ENCODE results near the gene OR13J1.
"Not testable (repeated sequence)": the region's sequence is repeated elsewhere in the genome, so short reads cannot be mapped to it uniquely, and the experiment has no call there.

The OR13J1 gene

GRCh38 chr9:35870351-35870923, at the start of gene OR13J1:
TSS of gene OR13J1 (minus strand) at chr9:35870401. CDS start at chr9:35870401, 0 bp downstream.
- no peak for DNase-seq

DNA sequence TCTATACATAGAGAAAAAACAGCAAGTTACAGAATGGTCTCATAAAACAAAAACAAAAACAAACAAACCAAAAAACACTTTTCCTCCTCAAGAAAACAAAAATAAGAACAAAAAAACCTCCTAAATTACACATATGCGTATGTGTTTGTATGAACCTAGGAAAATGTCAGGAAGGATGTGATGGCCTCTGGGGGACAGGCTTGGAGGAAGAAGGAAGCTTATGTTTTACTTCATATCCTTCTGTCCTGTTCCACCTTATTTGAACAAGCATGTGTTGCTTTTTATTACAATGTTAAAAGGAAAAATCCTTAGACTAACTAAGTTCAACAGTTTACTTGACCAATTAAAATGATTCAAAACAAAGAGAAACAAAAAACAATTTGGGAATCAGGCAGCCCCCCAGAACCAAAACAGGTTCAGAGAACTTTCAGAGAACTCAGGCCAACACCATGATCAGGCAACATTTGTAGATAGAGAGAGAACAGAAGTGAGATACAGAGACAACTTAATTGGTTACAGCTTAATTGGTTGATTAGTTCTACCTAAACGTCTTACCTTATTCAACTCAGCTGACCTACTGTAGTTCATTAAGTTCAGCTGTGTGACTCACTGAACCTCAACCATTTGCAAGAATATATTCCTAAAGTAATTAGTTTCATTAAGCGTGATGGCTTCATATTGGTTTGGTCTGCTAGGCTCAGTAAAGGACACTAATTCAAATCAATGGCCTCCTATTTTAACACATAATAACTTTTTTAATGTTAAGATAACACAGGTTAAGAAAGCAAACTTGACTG, 49.2 kb upstream of the OR13J1 start:
- DNase-seq: no peak

DNA sequence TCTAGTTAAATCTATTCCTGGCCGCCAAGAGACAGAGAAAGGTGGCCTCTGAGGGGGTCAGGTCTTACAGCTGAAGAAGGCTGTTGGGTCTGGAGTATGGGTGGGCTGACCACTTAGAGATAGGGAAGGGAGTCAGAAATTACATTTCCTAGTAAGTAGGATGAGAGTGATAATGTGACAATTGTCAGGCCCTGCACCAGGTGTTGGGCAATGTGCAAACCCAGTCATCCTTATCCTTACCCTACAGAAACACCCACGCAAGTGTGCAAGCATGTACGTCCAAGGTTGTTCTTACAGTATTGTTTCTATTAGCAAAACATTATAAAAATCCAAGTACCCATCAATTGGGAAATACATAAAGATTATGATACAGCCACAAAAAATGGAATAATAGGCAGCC, 48.6 kb upstream of the OR13J1 start:
- DNase-seq: no peak

- no peak for DNase-seq
Observed at GRCh38 chr9:35917261-35917660, 47.1 kb upstream of the OR13J1 start.

DNA sequence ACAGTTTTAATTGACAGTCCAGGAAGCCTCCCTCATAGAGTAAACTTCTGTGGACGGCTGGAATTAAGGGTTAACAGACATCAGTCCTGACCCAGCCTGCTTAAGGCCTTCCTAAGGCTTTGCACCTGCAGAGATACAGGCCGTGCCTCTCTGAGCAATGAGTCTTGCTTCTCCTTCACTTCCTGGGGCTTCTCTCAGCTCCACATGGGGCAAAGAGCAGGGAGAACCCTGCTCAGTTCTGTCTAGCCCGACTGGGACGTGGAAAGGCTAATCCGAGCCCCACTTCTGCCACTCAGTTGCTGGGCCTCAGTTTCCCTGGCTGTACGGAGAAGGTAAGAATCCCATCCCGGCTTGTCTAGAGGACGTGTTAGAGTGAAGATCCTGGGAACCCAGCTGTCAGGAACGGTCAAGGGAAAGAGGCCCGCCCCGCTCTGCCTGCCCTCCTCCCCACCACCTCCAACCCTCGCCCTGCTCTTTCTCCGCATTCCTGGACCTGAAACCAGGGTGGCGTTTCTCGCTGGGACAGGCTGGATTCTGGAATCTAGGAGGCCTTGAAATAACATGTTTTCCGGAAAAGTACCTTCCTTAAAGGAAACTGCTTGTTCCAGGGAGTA, 45.6 kb upstream of the OR13J1 start:
- DNase-seq: no peak

DNA sequence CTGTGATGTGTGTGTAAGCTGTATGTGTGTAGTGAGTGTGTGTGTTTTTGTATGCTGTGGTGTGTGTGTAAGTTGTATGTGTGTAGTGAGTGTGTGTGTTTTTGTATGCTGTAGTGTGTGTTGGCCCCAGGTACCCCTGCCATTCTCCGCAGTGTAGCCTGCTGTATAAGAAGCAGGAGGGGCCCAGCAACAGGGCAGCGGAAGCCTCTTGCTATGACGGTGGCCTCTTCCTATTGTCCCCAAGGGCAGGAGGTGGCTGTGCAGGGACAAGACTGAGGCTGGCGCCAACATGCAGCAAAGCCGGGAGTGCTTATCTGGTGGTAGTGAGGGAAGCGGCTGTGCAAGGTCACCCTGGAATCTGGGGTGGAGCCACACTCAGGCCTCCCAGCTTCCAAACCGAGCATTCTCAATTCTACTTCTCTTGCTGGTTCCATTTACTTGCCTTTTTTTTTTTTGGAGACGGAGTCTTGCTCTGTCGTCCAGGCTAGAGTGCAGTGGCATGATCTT, 44.2 kb upstream of the OR13J1 start:
- no peak for DNase-seq

DNA sequence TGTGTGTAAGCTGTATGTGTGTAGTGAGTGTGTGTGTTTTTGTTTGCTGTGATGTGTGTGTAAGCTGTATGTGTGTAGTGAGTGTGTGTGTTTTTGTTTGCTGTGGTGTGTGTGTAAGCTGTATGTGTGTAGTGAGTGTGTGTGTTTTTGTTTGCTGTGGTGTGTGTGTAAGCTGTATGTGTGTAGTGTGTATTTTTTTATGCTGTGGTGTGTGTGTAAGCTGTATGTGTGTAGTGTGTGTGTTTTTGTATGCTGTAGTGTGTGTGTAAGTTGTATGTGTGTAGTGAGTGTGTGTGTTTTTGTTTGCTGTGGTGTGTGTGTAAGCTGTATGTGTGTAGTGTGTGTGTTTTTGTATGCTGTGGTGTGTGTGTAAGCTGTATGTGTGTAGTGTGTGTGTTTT, 43.2 kb upstream of the OR13J1 start:
- DNase-seq: not testable (repeated sequence)

- no peak for DNase-seq
Observed at GRCh38 chr9:35912791-35913400, 42.7 kb upstream of the OR13J1 start.

- DNase-seq: no peak
Observed at GRCh38 chr9:35911690-35912089, 41.5 kb upstream of the OR13J1 start.

- DNase-seq: peak; percentile 22
Observed at GRCh38 chr9:35910613-35911359, 40.6 kb upstream of the OR13J1 start.

DNA sequence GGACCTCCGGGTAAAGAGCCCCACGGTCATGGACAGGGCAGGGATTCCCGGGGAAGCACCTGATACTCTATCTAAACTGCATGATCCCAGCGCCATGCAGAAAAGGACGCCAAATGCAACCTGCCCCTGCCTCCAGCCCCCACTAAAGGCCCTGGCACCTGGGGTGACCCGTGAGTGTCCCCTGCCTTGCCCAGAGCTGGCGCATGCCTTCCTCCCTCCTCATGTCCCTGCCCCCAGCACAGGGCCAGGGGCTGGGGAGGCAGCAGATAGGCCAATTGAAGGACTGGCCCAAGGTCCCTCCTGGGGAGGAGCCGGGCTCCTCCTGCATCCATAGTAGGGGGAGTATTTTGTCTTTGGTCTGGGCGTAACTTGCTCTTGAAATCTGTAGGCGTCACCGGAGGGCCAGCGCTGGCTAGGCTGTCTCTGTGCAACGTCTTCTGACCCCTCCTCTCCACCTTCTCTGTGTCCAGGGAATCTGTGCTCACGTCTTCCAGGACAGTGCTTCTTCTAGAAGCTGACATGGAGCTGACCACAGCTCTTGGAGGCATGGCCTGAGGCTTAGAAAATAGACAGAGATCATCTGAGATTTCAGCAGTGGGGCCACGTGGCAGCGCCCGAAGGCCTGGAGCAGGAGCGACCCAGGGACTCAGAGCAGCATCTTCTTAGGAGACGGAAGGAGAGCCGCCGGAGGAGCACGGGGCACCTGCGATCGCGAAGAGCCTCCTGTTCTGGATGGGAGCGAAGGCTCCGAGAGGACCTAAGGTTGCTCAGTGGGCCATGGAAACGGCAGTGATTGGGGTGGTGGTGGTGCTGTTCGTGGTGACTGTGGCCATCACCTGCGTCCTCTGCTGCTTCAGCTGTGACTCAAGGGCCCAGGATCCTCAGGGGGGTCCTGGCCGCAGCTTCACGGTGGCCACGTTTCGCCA, 39.7 kb upstream of the OR13J1 start:
- no peak for DNase-seq

GRCh38 chr9:35909274-35909673, 39.1 kb upstream of the OR13J1 start, which contains the start of gene SPAAR:
TSS of gene SPAAR (plus strand) at chr9:35909490. CDS start at chr9:35910464, 974 bp downstream.
- no peak for DNase-seq

DNA sequence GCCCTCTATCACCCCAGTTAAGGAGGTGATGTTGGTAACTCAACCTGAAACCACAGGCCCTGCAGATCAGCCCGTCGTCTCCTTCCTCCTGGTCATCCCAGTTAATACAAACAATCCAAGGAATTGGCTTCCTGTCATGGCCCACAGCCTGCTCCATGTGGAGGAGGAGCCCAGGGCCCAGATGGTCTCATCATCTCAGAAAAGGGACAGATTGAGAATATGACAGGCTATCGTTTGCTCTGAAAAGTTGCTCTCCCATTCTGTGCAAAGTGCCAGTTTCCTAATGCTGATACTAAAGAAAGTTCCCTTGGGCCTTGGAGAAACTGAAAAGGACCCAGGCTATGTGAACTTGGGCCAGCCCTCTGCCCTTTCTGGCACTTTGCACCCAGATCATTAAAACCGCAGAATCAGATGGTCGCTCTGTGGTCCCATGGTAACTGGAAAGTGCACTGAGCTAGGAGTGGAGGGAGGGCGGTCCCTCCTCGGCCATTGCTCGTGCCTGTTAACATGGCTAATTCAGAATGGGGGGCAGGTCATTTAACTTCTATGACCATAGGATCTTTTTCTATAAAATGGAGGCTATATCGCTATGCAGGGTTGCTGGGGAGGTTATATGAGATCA, 38.4 kb upstream of the OR13J1 start:
- DNase-seq: peak; percentile 62

- DNase-seq: peak; percentile 62
Observed at GRCh38 chr9:35907711-35908503, 37.7 kb upstream of the OR13J1 start.

DNA sequence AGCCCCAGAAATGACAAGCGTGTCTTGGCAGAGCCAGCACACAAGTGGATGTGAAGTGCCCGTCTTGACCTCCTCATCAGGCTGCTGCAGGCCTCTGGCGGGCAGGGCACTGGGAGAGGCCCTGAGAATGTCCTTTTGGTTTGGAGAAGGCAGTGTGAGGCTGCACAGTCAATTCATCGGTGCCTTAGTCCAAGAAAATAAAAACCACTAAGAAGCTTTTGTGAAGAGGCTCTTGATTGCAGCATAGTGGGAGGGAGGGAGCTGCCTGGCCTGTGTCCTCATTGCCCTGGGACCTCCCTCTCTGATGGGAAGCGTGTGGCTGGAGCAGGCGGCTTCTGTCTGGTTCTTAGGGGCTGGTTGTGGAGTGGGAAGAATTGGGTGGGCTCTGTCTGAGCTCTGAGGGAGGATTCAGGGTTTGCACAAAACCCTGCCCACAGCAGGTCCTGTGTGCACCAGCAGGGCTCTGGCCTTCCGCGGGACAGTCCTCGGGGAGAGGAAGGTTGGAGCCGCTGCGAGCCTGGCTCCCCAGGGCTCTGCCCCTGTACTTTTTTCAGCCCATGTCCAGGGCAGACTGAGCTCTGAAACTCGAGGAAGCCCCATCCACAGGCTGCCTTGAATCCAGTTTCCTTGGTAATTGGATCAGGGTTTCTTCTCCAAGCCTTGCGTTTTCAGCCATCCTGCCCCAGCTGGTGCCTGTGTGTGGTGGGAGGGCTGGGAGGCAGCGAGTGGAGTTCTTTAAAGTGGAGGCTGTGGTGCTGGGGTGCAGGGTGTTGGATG, 36.9 kb upstream of the OR13J1 start:
- peak; percentile 19 for DNase-seq

DNA sequence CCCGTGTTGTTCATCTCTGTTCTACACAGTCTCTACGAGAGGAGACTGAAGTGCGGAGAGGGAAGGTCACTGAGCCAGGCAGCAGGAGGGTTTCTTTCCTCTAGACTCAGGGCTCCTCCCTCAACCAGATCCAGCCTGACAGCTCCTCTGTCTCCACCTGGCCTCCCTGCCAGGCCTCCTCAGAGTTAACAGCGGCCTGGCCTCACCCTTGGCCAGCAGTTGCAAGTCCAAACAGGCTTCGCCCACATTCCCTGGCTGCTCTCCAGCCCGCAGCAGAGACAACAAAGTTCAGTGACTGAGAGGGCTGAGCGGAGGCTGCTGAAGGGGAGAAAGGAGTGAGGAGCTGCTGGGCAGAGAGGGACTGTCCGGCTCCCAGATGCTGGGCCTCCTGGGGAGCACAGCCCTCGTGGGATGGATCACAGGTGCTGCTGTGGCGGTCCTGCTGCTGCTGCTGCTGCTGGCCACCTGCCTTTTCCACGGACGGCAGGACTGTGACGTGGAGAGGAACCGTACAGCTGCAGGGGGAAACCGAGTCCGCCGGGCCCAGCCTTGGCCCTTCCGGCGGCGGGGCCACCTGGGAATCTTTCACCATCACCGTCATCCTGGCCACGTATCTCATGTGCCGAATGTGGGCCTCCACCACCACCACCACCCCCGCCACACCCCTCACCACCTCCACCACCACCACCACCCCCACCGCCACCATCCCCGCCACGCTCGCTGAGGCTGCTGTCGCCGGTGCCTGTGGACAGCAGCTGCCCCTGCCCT, 35.9 kb upstream of the OR13J1 start, which contains the start of gene HRCT1:
Gene HRCT1 (plus strand): TSS at position 291 of the 768 bp plus-strand sequence. CDS start 86 bp downstream, at position 377.
- peak; percentile 96 for DNase-seq

- no peak for DNase-seq
Observed at GRCh38 chr9:35905051-35905781, 35.0 kb upstream of the OR13J1 start.

GRCh38 chr9:35904338-35904737, 34.1 kb upstream of the OR13J1 start:
- no peak for DNase-seq

All from NCI-H2029 (cell line).